ENCODE measurements around the gene NR6A1.

NR6A1 gene

DNA sequence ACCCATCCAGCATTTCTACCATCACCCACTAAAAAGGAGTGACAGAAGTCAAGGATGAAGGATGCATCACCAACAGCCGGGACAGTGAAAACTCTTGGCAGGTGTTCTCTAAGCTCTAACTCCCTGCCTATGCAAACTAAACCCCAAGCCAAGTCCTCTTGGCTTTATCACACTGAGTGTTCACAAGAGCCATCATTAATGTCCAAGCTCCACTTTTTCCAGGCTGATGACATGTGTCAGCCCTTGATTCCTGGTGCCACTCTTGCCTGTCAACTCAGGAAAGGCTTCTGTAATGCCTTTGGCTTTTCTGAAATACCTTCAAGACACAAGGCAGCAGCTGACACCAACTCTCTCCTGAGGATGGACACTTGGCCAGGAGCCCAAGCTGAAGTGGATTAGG is 86.9 kb downstream of the NR6A1 start:
- DNase-seq, result no peak

GRCh38 chr9:124683043-124683442 is 88.1 kb downstream of the NR6A1 start:
- no peak for DNase-seq

- DNase-seq, result no peak
Observed at GRCh38 chr9:124680714-124681390, 90.3 kb downstream of the NR6A1 start.

GRCh38 chr9:124680049-124680448 is 91.1 kb downstream of the NR6A1 start:
- DNase-seq, result no peak

DNA sequence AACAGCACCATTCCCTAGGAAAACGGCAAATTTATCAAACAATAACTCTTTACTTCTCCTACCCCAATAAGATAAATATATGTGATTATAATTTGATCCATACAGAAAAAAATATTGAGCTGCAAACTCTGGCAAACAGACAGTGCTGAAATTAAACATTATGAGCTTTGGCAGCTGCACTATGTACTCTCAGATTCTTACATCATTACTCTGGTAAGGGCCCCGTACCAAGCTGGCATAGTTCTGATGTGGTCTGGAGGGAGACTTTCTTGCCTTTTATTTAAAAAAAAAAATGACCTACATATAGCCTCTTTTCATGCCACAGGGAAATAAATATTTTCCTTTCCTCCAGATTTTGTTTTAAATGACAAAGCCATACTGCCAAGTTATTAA is 95.0 kb downstream of the NR6A1 start:
- DNase-seq, result no peak

DNA sequence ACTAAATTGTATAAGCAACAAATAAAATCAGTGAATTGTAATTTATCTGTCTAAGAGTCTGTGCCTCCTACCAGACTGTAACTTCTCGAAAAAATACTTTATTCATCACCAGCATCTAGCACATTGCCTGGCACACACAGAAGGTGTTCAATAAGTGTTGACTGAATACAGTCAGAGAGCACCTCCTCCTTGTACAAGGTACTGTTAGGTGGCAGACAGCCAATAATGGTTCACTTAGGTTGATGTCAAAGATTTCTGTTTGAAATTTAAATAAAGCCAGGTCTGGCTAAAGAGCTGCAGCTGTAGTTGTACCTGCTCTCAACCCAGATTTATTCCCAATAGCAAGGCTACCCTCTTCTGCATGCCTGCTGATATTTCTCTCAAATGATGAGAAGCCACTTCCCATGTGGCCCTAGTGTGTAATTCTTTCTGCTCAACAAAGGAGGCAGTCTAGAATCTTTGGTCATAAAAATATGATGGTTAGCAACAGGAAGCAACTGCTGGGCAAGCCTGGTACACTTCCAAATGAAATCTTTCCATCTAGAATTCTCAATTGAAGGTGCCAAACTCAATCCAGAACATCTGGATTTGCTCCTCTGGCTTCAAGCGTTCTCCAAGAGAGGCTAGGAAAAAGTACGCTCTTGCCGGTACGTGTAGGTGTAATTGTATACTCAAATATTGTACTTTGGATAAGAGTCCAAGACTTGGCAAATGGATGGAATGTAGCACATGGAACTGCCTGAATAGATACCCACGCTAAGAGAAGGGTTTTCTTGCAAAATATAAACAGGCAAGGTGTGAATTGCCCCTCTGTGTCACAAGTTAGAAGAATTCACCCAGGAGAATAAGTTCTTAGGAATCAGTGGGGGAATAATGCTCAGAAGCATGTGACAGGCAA is 95.6 kb downstream of the NR6A1 start:
- no peak for DNase-seq

DNA sequence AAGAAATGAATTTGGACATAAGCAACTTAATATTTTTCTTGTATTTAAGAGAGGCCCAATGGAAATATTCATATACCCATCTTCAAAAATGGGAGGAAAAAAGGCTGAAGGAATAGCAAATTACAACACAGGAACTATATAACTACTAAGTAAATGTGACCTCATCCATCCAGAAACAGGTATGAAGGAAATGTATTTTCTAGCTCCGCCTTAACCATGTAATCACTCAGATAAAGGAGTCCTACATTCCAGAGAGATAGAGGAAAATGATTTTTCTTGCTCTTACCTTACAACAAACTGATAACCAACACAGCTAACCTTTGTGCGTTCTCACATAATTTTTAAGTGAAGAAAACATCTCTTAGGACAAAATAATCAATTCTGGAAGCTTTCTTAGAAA is 96.5 kb downstream of the NR6A1 start:
- DNase-seq, result no peak

GRCh38 chr9:124673063-124673462 is 98.0 kb downstream of the NR6A1 start:
- no peak for DNase-seq

DNA sequence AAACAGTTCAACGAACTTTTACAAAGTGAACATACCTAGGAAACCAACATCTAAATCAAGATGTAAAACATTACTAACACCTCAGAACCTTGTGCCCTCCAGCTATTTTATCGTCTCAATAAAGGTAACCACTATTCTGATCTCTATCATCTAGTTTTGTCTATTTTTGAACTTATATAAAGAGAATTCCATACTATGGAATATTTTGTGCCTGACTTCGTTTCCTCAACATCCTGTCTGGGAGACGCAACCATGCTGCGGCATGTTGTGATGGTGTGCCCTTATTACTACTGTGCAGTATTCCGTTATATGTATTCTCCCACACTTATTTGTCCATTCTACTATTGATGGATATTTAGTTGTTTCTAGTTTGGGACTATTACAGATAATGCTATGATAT is 99.2 kb downstream of the NR6A1 start:
- no peak for DNase-seq

DNA sequence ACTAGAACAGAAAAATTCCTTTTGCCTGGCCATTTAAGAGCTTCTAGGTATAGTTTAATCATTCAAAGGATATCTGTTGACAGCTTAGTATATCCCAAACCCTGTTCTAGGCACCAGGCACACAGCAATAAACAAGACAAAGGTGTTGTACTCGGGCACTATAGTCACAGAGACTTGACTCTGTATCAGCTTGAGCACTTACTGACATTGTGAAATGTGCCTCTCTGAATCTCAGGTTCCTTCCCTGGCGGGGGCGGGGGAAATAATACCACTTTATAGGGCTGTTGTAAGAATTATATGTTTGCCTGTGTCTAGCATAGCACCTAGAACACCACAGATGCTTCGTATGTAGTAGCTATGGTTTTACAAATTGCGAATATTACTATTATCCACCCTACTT is 104.5 kb downstream of the NR6A1 start:
- no peak for DNase-seq

DNA sequence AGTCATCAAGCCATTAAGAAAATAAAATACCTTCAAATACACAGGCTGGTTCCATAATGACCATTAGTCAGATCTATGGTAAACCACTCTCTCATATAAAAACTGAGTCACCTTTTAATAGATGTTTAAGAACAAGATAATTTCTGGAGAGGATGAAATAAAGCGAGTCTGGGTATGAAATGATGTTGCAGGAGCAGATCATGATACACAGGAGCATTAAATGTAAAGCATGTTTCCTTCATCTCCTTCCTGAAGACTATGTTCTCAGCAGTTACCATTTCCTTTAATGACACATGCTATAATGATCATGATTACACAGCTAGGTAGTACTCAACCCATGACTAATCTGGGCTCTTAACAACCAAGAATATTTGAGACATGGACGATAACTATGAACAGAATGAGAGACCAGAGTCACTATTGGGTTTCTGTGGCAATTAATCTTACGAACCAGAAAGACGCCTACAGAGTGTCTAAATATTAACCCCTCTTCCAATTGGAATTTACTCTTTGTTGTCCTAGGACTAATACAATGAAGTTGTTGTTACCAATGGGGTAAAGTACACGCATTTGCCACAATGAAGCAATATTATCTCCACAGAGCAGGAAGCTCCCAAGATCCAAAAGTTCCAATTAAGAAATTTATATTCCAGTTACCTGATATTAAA is 105.6 kb downstream of the NR6A1 start:
- no peak for DNase-seq

- DNase-seq, result no peak
Observed at GRCh38 chr9:124664143-124664542, 107.0 kb downstream of the NR6A1 start.

DNA sequence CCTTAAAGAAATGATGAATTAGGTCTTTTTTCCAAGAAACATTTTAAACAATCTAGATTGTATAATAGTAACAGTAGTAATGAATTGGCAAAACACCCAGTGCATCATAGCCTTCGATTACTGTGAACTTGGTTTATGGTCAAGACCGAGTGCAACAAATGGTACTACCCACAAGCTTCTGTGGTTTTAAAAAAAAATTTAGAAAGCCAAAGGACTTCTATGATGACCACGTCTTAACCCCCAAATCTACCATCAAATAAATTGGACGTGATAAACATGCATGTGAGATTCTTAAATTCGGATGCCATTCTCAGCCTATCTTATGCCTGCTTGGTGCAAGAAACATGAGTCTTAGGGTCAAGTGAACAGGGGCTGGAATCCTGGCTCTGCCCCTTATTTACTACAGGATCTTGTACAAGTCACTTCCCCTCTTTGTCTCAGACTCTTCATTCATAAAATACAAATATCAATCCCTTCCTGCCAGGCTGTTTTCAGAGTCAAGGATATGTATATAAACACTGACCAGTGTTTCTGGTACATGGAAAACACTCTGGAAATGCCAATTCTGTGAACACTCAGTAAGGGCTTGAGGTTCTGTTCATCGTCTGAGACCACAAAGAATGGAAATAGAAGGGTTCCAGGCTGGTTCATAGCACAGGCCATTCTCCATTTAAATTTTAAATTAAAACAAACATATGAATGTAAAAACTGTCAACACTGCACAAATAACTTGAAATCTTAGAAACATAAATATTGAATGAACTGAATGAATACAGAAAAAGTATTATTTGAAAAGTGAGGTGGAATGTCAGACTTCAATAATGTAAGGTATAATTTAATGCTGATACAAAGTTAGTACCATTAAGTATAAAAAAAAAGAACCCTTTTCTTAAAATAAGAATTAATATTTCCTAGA is 107.8 kb downstream of the NR6A1 start:
- DNase-seq, result no peak

GRCh38 chr9:124662561-124662960 is 108.5 kb downstream of the NR6A1 start:
- DNase-seq, result no peak

GRCh38 chr9:124661271-124661670 is 109.8 kb downstream of the NR6A1 start:
- peak; percentile 14 for DNase-seq

DNA sequence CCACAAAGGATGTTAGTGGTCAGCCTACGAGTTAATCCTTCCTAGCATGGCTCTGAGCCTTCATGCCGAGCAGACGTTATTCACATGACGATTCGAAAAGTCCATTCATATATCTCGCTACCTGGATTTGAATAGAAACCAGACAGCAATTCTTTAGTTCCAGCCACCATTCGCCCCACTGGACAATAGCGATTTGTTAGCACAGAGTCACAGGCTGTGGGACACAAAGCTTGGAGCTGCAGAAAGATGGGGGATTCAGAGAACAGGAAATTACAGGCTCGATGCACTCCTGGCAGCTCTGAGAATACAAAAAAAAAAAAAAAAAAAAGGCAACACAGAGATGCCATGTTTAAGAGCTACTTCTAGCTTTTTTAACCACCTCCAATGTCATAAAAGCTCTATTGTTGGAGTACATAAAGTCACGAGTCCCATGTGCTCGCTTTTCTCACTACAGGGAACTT is 110.7 kb downstream of the NR6A1 start:
- DNase-seq, result peak; percentile 77

GRCh38 chr9:124659099-124659659 is 111.9 kb downstream of the NR6A1 start:
- DNase-seq, result peak; percentile 90

- DNase-seq, result peak; percentile 92
Observed at GRCh38 chr9:124658165-124659017, 112.7 kb downstream of the NR6A1 start.

DNA sequence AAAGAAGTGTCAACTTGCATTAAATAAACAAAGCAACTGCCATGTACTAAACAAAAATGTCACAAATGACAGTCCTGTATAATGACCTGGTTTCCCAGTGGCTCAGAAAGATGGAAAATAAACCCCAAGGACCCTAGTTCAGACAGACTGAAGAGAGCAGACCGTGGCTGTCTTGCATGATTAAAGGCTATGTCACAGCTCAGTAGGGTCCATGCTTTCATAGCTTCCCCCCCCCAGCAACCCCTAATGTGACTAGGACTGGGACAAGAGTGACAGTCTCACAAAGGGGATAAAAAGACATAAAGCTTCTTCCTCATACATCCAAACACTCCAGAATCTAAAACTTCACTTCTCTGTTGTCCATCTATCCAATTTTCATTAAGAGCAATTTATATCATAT is 113.6 kb downstream of the NR6A1 start:
- DNase-seq, result peak; percentile 57

DNA sequence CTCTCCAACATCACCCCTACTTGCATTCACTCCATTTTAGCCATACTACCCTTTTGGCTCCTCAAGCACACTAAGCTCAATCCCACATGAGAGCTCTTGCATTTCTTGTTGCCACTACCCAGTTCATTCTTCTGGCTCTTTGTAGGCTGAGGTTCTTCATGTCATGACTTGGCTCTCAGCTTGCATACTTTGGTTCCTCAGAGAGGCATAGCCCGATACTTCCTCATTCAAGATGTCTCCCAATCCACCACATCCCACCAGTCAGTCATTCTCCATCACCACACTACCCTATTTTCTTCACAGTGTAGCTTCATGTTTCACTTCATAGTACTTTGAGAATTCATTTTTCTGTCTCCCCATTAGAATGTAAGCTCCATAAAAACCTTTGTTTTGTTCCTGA is 116.7 kb downstream of the NR6A1 start:
- no peak for DNase-seq
